Nephron progenitor cell (in vitro differentiated cells): Measurements from ENCODE around the gene NOL7.

Experiments used
- DNase-seq: peaks from one replicate; pipeline ENCODE4 v3.0.0; 2021
- H3K27ac Mint-ChIP-seq: 2 replicates; pipeline ENCODE4 v1.8.0; 2021; ENCODE audit warnings: mild to moderate bottlenecking, moderate library complexity, mixed read lengths
- H3K27me3 Mint-ChIP-seq: 2 replicates; pipeline ENCODE4 v1.8.0; 2021; ENCODE audit warnings: mild to moderate bottlenecking, low read depth, mixed read lengths; ENCODE audit not compliant: poor library complexity
- H3K36me3 Mint-ChIP-seq: 2 replicates; pipeline ENCODE4 v1.8.0; 2021; ENCODE audit warnings: low read depth, mixed read lengths
- H3K4me1 Mint-ChIP-seq: 2 replicates; pipeline ENCODE4 v1.8.0; 2021; ENCODE audit warnings: mixed read lengths
- H3K4me3 Mint-ChIP-seq: 2 replicates; pipeline ENCODE4 v1.8.0; 2021; ENCODE audit warnings: mild to moderate bottlenecking, moderate library complexity, mixed read lengths
- H3K9me3 Mint-ChIP-seq: 2 replicates; pipeline ENCODE4 v1.8.0; 2021; ENCODE audit warnings: mild to moderate bottlenecking, moderate library complexity, mixed read lengths
- CTCF ChIP-seq: fragments of 200-600 bp; sonication (generic); IDR thresholded peaks from 2 replicates; pipeline ENCODE4 v1.5.0; 2021; ENCODE audit warnings: antibody characterized with exemption

Gene NOL7

DNA sequence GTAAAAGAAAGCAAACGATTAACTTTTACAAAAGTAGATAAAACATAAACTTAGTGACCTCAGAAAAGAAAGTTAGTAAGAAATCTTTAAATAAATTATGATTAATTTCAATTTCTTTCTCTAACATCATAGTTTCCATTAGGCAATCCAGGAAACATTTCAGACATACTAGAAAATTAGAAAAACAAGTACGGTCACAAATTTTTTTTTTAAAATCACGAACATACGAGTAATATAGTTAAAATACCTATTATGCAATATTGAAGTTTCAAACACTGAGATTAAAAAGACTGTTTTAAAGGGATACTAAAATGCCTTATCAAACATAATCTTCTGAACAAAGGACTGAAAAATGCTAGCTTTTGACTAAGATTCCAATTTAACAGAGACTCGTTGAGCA, 26.2 kb downstream of the NOL7 start:
- Mint-ChIP-seq H3K27ac (no peak overlapping the region), H3K4me1 (no peaks in the 10 kb centered on the region)

DNA sequence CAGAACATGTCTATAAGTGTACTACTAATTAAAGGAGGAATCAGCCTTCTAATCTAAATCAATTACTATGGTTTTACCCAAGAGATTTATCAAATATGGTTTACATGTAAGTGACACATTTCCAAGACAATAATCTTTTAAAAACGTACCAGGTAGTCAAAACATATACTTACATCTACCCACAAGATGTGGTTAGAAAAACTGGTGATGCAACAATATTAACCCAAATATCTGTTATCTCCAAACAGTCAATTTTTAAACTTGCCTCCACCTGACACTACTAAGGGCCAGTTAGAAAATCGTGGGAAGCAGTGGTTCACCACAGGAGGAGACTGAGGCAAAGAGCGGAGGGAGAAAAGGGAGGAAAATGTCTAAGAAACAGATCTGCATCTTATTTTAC, 28.0 kb downstream of the NOL7 start:
- Mint-ChIP-seq H3K9me3 (no peaks in the 10 kb centered on the region), H3K27ac (no peak overlapping the region), H3K27me3 (no peaks in the 10 kb centered on the region), H3K4me1 (no peaks in the 10 kb centered on the region), H3K4me3 (no peak overlapping the region), H3K36me3 (peaks cover 48% of the 10 kb centered on the region)
- TF ChIP-seq CTCF: no peak
- no peak for DNase-seq

More for the DNA sequence above, 26.2 kb downstream of the NOL7 start:
- Mint-ChIP-seq H3K4me3 (no peak overlapping the region), H3K9me3 (no peaks in the 10 kb centered on the region), H3K36me3 (peaks cover 55% of the 10 kb centered on the region), H3K27me3 (no peaks in the 10 kb centered on the region)
- no peak for DNase-seq
- no peak for TF ChIP-seq CTCF

DNA sequence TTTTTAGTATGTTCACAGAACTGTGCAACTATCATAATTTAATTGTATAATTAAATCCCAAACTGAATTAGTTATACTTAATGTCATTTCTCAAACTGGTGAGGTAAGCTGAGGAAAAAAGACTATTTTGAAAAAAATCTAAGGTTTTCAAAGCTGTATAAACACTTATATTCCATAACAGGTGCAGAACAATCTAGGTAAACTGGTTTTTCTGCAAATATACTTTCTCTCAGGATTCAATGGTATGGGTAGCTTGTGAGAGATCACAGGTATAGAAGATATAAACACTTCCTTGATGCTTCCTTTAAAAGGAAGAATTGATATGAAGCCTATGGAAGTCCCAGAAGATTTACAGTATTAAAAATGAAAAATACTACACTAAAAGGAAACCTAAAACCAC, 33.7 kb downstream of the NOL7 start:
- H3K36me3 Mint-ChIP-seq: peaks cover 47% of the 10 kb centered on the region
- H3K9me3 Mint-ChIP-seq: no peaks in the 10 kb centered on the region
- H3K27ac Mint-ChIP-seq: no peak overlapping the region
- H3K4me3 Mint-ChIP-seq: no peak overlapping the region
- DNase-seq: no peak
- H3K4me1 Mint-ChIP-seq: no peaks in the 10 kb centered on the region
- no peaks in the 10 kb centered on the region for H3K27me3 Mint-ChIP-seq
- no peak for TF ChIP-seq CTCF

DNA sequence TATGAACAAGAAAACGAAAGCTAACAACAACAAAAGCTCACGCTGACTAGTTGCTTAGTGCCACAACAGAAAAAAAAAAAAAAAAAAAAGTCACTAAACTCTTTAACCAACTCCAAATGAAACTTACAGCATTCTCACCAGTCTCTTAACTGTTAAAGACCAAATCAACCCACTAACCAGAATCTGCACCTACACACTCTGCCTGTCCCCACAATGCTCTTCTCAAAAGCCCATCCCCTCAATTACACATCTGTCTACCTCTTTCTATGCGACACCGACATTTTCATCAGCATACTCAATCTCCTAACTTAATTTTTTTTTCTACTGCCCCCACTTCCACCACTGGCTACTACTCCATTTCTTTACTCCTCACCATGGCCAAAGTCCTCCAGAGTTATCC, 34.3 kb downstream of the NOL7 start:
- Mint-ChIP-seq H3K36me3 (peaks cover 47% of the 10 kb centered on the region), H3K9me3 (no peaks in the 10 kb centered on the region), H3K4me3 (no peak overlapping the region), H3K27ac (no peak overlapping the region), H3K4me1 (no peaks in the 10 kb centered on the region), H3K27me3 (no peaks in the 10 kb centered on the region)
- no peak for TF ChIP-seq CTCF
- no peak for DNase-seq

DNA sequence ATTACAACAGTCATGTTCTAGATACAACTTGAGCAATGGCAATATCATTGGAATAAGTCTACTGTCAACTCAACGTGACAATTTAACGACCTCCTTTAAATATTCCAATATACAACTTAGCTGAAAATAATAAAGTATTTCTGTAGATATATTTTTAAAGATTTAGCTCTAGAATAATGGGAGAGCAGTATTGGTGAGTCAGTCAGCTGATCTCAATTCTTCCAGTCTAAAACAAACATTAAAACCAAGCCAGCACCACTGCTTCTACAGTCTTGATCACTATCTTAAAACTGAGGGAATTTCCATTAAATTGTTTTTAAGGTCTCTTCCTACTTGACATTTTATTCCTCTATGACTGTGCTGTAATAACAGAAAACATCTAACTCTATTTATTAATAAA, 38.2 kb downstream of the NOL7 start:
- TF ChIP-seq CTCF: no peak
- Mint-ChIP-seq H3K27me3 (no peaks in the 10 kb centered on the region), H3K36me3 (peaks cover 29% of the 10 kb centered on the region), H3K4me3 (no peak overlapping the region), H3K4me1 (no peaks in the 10 kb centered on the region), H3K9me3 (no peaks in the 10 kb centered on the region), H3K27ac (no peak overlapping the region)
- DNase-seq: no peak

GRCh38 chr6:13654496-13654895, 39.4 kb downstream of the NOL7 start:
- Mint-ChIP-seq H3K27me3 (no peaks in the 10 kb centered on the region), H3K4me3 (no peak overlapping the region), H3K9me3 (no peaks in the 10 kb centered on the region), H3K27ac (no peak overlapping the region), H3K36me3 (peaks cover 24% of the 10 kb centered on the region), H3K4me1 (no peaks in the 10 kb centered on the region)
- DNase-seq: no peak
- TF ChIP-seq CTCF: no peak
